ENCODE results near the gene C10orf67.

- TF ChIP-seq CTCF (IDR thresholded peaks at IDR 0.05; ENCODE audit: low read depth, low read length, poor library complexity, severe bottlenecking) (no peak), EZH2phosphoT487 (IDR thresholded peaks at IDR 0.05; ENCODE audit: borderline replicate concordance, low read length) (no peak)
These were observed 22.5 kb downstream of the C10orf67 start for GRCh38 chr10:23322082-23322481.
